Effector memory CD4-positive, alpha-beta T cell (primary cell): ENCODE data around the gene SOWAHA.
"Not testable (repeated sequence)": the region's sequence is repeated elsewhere in the genome, so short reads cannot be mapped to it uniquely, and the experiment has no call there.

Experiments used
- DNase-seq, 3 donors: peaks; one replicate each; pipeline ENCODE4 v3.0.0-alpha.2; 2020
- H3K27ac ChIP-seq: 2 replicates; pipeline ENCODE4 v1.7.0; 2013; ENCODE audit warnings: mild to moderate bottlenecking, low read length, moderate library complexity; ENCODE audit not compliant: insufficient read depth, poor library complexity, severe bottlenecking
- H3K27me3 ChIP-seq: replicated peaks from 2 replicates; pipeline ENCODE4 v1.7.0; 2013; ENCODE audit warnings: mild to moderate bottlenecking, low read length; ENCODE audit not compliant: insufficient read depth, control insufficient read depth, poor library complexity, severe bottlenecking
- H3K36me3 ChIP-seq: 2 replicates; pipeline ENCODE4 v1.7.0; 2013; ENCODE audit warnings: mild to moderate bottlenecking, low read length, moderate library complexity; ENCODE audit not compliant: control insufficient read depth, insufficient read depth
- H3K4me1 ChIP-seq: 2 replicates; pipeline ENCODE4 v1.7.0; 2013; ENCODE audit warnings: low read length, mild to moderate bottlenecking; ENCODE audit not compliant: control insufficient read depth, insufficient read depth, poor library complexity, severe bottlenecking
- H3K4me3 ChIP-seq: 2 replicates; pipeline ENCODE4 v1.7.0; 2013; ENCODE audit warnings: low read length, low read depth, mild to moderate bottlenecking; ENCODE audit not compliant: insufficient read depth, poor library complexity, severe bottlenecking
- H3K9me3 ChIP-seq: 2 replicates; pipeline ENCODE4 v1.7.0; 2013; ENCODE audit warnings: mild to moderate bottlenecking, low read length, moderate library complexity; ENCODE audit not compliant: control insufficient read depth

SOWAHA gene

DNA sequence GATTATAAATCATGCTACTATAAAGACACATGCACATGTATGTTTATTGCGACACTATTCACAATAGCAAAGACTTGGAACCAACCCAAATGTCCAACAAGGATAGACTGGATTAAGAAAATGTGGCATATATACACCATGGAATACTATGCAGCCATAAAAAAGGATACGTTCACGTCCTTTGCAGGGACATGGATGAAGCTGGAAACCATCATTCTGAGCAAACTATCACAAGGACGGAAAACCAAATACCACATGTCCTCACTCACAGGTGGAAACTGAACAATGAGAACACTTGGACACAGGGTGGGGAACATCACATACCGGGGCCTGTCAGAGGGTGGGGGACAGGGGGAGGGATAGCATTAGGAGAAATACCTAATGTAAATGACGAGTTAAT, 7.2 kb upstream of the SOWAHA start:
- not testable (repeated sequence) for H3K4me3 ChIP-seq, H3K27me3 ChIP-seq, H3K27ac ChIP-seq, DNase-seq, H3K9me3 ChIP-seq, H3K4me1 ChIP-seq, H3K36me3 ChIP-seq

DNA sequence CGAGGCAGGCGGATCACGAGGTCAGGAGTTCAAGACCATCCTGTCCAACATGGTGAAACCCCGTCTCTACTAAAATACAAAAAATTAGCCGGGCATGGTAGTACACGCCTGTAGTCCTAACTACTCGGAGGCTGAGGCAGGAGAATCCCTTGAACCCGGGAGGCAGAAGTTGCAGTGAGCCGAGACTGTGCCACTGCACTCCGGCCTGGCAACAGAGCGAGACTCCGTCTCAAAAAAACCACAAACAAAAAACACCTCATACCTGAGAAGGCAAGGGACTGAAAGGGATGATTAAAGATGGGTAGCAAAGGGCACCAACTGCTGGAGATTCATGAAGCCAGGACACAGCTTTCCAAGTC, 6.3 kb upstream of the SOWAHA start:
- peaks cover 12% of the 10 kb centered on the region for H3K27me3 ChIP-seq
- H3K4me3 ChIP-seq, DNase-seq: not testable (repeated sequence)

DNA sequence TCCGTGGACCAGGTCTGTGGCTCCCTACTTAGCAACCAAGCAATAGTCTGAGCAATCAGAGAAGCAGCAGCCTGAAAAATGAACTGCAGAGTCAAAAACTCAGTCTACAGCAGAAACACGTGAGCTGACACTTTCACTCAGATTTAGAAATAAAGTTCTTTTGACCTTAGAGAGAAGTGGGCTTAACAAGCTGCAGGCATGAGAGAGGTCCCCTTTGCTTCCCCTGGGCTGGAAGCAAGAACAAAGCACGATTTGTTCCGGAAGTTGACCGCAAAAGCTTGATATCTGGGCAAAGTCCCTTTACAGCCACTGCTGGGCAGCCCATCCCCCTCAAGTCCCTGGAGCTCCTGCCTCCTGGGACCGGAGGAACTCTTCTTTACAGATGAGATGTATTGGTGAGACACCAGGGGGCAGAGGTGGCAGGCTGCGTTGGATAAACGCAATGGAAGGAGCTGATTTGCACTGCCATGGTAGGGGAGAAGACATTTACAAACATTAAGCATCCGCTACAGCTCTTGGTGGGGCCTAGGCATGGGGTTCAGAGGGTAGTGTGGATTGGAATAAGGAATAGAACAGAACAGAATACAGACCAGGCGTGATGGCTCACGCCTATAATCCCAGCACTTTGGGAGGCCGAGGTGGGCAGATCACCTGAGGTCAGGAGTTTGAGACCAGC, 5.8 kb upstream of the SOWAHA start:
- no peak for DNase-seq
- no peak overlapping the region for H3K4me3 ChIP-seq
- no peaks in the 10 kb centered on the region for H3K4me1 ChIP-seq
- H3K9me3 ChIP-seq, result no peaks in the 10 kb centered on the region
- H3K27me3 ChIP-seq, result peaks cover 15% of the 10 kb centered on the region
- H3K27ac ChIP-seq, result no peak overlapping the region
- no peaks in the 10 kb centered on the region for H3K36me3 ChIP-seq

More for the DNA sequence above, 6.3 kb upstream of the SOWAHA start:
- H3K36me3 ChIP-seq, H3K4me1 ChIP-seq, H3K27ac ChIP-seq, H3K9me3 ChIP-seq: not testable (repeated sequence)

DNA sequence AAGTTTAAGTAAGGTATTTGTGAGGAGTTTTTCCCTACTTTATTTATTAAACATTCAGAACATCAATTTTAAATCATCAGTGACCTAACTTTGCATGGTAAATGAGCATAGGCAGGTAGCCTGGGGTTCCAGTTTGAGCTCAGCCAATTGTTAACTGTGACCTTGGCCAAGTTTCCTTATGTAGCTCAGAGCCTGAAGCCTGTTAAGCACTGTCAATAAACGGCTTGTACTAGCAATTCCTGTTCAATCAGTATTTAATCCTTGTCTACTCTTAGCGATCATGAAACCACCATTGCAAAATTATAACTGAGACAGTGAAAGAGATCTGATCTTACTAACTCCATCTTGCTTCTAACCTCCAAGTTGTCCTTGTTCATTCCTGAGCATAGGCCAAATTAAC, 4.7 kb upstream of the SOWAHA start:
- H3K9me3 ChIP-seq, result no peaks in the 10 kb centered on the region
- no peak for DNase-seq
- no peak overlapping the region for H3K27ac ChIP-seq
- H3K27me3 ChIP-seq, result peaks cover 22% of the 10 kb centered on the region
- H3K4me3 ChIP-seq, result no peak overlapping the region
- H3K4me1 ChIP-seq, result peaks cover 7% of the 10 kb centered on the region
- no peaks in the 10 kb centered on the region for H3K36me3 ChIP-seq

DNA sequence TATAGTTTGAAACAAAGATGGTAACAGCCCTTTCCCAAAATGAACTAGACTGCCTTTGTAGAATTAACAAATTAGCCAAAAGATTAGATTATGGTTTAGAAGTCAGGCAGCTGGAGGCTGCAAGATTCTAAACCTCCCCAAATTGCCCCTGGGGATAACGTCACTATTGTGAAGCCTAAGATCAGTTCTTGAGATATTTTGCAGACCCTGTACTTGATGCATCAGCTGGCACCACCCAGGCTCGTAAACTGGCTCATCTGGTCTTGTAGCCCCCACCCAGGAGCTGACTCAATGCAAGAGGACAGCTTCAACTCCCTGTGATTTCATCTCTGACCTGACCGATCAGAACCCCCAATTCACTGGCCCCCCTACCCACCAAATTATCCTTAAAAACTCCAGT, 4.2 kb upstream of the SOWAHA start:
- H3K4me3 ChIP-seq, result no peak overlapping the region
- peaks cover 26% of the 10 kb centered on the region for H3K27me3 ChIP-seq
- DNase-seq, result no peak
- no peaks in the 10 kb centered on the region for H3K9me3 ChIP-seq
- no peak overlapping the region for H3K27ac ChIP-seq
- H3K36me3 ChIP-seq, result no peaks in the 10 kb centered on the region
- peaks cover 11% of the 10 kb centered on the region for H3K4me1 ChIP-seq

DNA sequence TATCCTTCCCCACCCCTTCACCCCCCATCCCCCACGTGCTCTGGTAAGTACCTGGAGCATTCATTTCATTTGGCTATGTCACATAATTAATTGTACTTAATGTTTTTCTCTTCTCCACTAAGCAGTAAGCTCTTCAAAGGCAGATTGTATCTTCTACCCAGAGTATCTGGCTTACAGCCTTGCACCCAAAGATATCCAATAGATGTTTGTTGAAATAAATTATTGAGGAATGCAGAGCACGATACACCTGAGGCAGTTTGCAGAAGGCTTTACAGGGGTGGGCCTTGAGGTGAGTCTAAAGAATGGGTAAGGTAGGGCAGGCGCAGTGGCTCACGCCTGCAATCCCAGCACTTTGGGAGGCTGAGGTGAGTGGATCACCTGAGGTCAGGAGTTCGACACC, 2.5 kb upstream of the SOWAHA start:
- Histone ChIP-seq H3K9me3 (no peaks in the 10 kb centered on the region), H3K27ac (no peak overlapping the region), H3K4me1 (peaks cover 14% of the 10 kb centered on the region), H3K36me3 (no peaks in the 10 kb centered on the region), H3K4me3 (no peak overlapping the region), H3K27me3 (peaks cover 28% of the 10 kb centered on the region)
- DNase-seq, result no peak

DNA sequence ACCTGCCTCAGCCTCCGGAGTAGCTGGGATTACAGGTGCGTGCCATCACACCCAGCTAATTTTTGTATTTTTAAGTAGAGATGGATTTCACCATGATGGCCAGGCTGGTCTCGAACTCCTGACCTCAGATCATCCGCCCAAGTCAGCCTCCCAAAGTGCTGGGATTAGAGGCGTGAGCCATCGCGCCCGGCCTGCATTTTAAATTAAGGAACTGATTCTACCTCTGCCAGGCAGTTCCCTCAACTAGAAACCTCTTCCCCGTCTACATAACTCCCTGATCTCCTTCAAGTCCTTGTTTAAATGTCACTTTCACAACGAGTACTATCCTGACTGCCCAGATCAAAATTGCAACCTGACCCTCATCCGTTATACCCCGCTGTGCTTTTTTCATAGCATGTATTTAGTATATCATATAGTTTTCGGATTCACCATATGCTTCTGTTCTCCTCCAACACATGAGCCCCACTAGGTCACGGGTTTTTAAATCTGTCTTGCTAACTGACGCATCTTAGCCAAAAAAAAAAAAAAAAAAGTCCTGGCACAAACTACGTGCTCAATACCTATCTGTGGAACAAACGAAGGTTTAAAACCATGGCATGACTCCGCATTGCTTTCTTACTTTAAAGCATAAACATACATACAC, 858 bp upstream of the SOWAHA start:
- no peak overlapping the region for H3K27ac ChIP-seq
- no peaks in the 10 kb centered on the region for H3K36me3 ChIP-seq
- no peaks in the 10 kb centered on the region for H3K9me3 ChIP-seq
- no peak overlapping the region for H3K4me3 ChIP-seq
- peaks cover 14% of the 10 kb centered on the region for H3K4me1 ChIP-seq
- H3K27me3 ChIP-seq, result peaks cover 27% of the 10 kb centered on the region
- no peak for DNase-seq

DNA sequence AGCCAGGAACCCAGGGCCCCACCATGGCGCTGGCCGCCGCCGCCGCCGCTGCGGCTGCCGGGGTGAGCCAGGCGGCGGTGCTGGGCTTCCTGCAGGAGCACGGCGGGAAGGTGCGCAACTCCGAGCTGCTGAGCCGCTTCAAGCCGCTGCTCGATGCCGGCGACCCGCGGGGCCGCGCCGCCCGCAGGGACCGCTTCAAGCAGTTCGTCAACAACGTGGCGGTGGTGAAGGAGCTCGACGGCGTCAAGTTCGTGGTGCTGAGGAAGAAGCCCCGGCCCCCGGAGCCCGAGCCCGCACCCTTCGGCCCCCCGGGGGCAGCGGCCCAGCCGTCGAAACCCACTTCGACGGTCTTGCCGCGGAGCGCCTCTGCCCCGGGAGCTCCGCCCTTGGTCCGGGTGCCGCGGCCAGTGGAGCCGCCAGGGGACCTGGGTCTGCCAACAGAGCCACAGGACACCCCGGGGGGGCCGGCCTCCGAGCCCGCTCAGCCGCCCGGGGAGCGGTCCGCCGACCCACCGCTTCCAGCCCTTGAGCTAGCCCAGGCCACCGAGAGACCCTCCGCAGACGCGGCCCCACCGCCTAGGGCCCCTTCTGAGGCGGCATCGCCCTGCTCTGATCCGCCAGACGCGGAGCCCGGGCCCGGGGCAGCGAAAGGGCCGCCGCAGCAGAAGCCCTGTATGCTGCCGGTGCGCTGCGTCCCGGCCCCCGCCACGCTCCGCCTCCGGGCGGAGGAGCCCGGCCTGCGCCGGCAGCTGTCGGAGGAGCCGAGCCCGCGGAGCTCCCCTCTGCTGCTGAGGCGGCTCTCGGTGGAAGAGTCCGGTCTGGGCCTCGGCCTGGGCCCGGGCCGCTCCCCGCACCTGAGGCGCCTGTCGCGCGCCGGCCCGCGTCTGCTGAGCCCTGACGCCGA, 749 bp downstream of the SOWAHA start:
- no peak for DNase-seq
- Histone ChIP-seq H3K4me1 (peaks cover 14% of the 10 kb centered on the region), H3K4me3 (peak overlapping the region; percentile 55), H3K9me3 (no peaks in the 10 kb centered on the region), H3K27ac (no peak overlapping the region), H3K27me3 (peaks cover 25% of the 10 kb centered on the region), H3K36me3 (no peaks in the 10 kb centered on the region)

DNA sequence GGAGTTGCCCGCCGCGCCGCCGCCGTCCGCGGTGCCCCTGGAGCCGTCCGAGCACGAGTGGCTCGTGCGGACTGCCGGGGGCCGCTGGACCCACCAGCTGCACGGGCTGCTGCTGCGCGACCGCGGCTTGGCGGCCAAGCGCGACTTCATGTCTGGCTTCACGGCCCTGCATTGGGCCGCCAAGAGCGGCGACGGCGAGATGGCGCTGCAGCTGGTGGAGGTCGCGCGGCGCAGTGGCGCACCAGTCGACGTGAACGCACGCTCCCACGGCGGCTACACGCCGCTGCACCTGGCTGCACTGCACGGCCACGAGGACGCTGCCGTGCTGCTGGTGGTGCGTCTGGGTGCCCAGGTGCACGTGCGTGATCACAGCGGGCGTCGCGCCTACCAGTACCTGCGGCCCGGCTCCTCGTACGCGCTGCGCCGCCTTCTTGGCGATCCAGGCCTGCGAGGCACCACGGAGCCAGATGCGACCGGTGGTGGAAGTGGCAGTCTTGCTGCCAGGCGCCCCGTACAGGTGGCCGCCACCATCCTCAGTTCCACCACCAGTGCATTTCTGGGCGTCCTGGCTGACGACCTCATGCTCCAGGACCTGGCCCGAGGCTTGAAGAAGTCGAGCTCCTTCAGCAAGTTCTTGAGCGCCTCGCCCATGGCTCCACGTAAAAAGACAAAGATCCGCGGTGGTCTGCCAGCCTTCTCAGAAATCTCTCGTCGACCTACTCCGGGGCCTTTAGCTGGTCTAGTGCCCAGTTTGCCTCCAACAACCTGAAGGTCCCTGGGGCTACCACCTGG, 1.6 kb downstream of the SOWAHA start:
- Histone ChIP-seq H3K27me3 (peaks cover 30% of the 10 kb centered on the region), H3K27ac (no peak overlapping the region), H3K4me3 (no peak overlapping the region), H3K36me3 (no peaks in the 10 kb centered on the region), H3K4me1 (peaks cover 14% of the 10 kb centered on the region), H3K9me3 (no peaks in the 10 kb centered on the region)
- DNase-seq, result no peak
